Measurements from ENCODE around the gene MSMB. TPM values are rescaled to one million over a fixed set of nuclear protein-coding genes. Genes with fewer than 3 reads are reported as not detected.

MSMB gene
- total RNA-seq, 1 experiment from 2014 or later = not detected

- Mint-ChIP-seq H3K27ac (peak overlapping the region; percentile 57; the same call in 1 of the 2 replicates), H3K36me3 (no peaks in the 10 kb centered on the region), H3K4me1 (peaks cover 42% of the 10 kb centered on the region), H3K4me3 (no peak overlapping the region), H3K27me3 (ENCODE audit: low read depth) (no peaks in the 10 kb centered on the region), H3K9me3 (no peaks in the 10 kb centered on the region)
- ChIA-PET CTCF (no interaction called here), POLR2A (interaction anchor here (0.6 kb wide), 1 partner anchor 35 kb away, joined by 4 read pairs; no protein-coding TSS in a partner anchor)
- DNase-seq (ENCODE audit: low spot score) (no peak), ATAC-seq (no peak)
- TF ChIP-seq KAT7 (CRISPR knock-in tag; IDR thresholded peaks at IDR 0.05; ENCODE audit: borderline replicate concordance) (no peak), ZNF281 (CRISPR knock-in tag; IDR thresholded peaks at IDR 0.05) (no peak), CREM (CRISPR knock-in tag; IDR thresholded peaks at IDR 0.05) (no peak), NR3C1 (CRISPR knock-in tag; conservative IDR thresholded peaks at IDR 0.05; ENCODE audit: low read depth) (no peak), MAX (CRISPR knock-in tag; IDR thresholded peaks at IDR 0.05) (no peak), ZNF512 (CRISPR knock-in tag; IDR thresholded peaks at IDR 0.05; ENCODE audit: borderline replicate concordance) (no peak), NR2C2 (CRISPR knock-in tag; IDR thresholded peaks at IDR 0.05) (no peak)
These were observed 20.7 kb downstream of the MSMB start for GRCh38 chr10:46025406-46025805.

DNA sequence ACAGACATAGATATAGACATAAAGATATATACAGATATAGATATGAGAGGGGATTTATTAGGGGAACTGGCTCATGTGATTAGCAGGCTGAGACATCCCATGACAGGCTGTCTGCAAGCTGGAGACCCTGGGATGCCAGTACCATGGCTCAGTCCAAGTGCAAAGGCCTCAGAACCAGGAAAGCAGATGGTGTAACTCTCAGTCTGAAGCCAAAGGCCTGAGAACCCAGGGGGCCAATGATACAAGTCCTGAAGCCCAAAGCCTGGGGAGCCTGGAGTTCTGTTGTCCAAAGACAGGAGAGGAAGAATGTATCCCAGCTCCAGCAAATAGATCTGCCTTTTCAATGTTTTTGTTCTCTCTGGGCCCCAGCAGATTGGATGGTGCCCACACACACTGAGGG is 21.1 kb downstream of the MSMB start:
- peaks cover 47% of the 10 kb centered on the region for H3K4me1 Mint-ChIP-seq
- H3K36me3 Mint-ChIP-seq = no peaks in the 10 kb centered on the region
- no peak overlapping the region for H3K27ac Mint-ChIP-seq
- no peak overlapping the region for H3K4me3 Mint-ChIP-seq
- no peaks in the 10 kb centered on the region for H3K9me3 Mint-ChIP-seq
- ATAC-seq = no peak
- ChIA-PET CTCF (interaction anchor here (0.6 kb wide), 1 partner anchor 150 kb away, joined by 3 read pairs; no protein-coding TSS in a partner anchor), POLR2A (interaction anchor here (0.5 to 0.6 kb wide), 2 partner anchors 32 to 35 kb away, joined by 4 read pairs; no protein-coding TSS in a partner anchor)
- no peak for DNase-seq (ENCODE audit: low spot score)
- H3K27me3 Mint-ChIP-seq (ENCODE audit: low read depth) = no peaks in the 10 kb centered on the region
- TF ChIP-seq FOXP1 (CRISPR knock-in tag; IDR thresholded peaks at IDR 0.05; ENCODE audit: borderline replicate concordance) = no peak
- TF ChIP-seq TP53 (CRISPR knock-in tag; IDR thresholded peaks at IDR 0.05) = no peak
- TF ChIP-seq USF1 (CRISPR knock-in tag; IDR thresholded peaks at IDR 0.05) = no peak
- no peak for TF ChIP-seq RORB (CRISPR knock-in tag; IDR thresholded peaks at IDR 0.05)
- TF ChIP-seq ZNF138 (CRISPR knock-in tag; conservative IDR thresholded peaks at IDR 0.05) = no peak
- TF ChIP-seq, protein P1, sequence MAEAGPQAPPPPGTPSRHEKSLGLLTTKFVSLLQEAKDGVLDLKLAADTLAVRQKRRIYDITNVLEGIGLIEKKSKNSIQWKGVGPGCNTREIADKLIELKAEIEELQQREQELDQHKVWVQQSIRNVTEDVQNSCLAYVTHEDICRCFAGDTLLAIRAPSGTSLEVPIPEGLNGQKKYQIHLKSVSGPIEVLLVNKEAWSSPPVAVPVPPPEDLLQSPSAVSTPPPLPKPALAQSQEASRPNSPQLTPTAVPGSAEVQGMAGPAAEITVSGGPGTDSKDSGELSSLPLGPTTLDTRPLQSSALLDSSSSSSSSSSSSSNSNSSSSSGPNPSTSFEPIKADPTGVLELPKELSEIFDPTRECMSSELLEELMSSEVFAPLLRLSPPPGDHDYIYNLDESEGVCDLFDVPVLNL (CRISPR knock-in tag; IDR thresholded peaks at IDR 0.05; ENCODE audit: borderline replicate concordance, low read depth) = no peak
- no peak for TF ChIP-seq STAT6 (CRISPR knock-in tag; conservative IDR thresholded peaks at IDR 0.05; ENCODE audit: low read depth)
- TF ChIP-seq, protein P2, sequence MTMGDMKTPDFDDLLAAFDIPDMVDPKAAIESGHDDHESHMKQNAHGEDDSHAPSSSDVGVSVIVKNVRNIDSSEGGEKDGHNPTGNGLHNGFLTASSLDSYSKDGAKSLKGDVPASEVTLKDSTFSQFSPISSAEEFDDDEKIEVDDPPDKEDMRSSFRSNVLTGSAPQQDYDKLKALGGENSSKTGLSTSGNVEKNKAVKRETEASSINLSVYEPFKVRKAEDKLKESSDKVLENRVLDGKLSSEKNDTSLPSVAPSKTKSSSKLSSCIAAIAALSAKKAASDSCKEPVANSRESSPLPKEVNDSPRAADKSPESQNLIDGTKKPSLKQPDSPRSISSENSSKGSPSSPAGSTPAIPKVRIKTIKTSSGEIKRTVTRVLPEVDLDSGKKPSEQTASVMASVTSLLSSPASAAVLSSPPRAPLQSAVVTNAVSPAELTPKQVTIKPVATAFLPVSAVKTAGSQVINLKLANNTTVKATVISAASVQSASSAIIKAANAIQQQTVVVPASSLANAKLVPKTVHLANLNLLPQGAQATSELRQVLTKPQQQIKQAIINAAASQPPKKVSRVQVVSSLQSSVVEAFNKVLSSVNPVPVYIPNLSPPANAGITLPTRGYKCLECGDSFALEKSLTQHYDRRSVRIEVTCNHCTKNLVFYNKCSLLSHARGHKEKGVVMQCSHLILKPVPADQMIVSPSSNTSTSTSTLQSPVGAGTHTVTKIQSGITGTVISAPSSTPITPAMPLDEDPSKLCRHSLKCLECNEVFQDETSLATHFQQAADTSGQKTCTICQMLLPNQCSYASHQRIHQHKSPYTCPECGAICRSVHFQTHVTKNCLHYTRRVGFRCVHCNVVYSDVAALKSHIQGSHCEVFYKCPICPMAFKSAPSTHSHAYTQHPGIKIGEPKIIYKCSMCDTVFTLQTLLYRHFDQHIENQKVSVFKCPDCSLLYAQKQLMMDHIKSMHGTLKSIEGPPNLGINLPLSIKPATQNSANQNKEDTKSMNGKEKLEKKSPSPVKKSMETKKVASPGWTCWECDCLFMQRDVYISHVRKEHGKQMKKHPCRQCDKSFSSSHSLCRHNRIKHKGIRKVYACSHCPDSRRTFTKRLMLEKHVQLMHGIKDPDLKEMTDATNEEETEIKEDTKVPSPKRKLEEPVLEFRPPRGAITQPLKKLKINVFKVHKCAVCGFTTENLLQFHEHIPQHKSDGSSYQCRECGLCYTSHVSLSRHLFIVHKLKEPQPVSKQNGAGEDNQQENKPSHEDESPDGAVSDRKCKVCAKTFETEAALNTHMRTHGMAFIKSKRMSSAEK (CRISPR knock-in tag; IDR thresholded peaks at IDR 0.05; ENCODE audit: borderline replicate concordance) = no peak
- TF ChIP-seq, protein P3, sequence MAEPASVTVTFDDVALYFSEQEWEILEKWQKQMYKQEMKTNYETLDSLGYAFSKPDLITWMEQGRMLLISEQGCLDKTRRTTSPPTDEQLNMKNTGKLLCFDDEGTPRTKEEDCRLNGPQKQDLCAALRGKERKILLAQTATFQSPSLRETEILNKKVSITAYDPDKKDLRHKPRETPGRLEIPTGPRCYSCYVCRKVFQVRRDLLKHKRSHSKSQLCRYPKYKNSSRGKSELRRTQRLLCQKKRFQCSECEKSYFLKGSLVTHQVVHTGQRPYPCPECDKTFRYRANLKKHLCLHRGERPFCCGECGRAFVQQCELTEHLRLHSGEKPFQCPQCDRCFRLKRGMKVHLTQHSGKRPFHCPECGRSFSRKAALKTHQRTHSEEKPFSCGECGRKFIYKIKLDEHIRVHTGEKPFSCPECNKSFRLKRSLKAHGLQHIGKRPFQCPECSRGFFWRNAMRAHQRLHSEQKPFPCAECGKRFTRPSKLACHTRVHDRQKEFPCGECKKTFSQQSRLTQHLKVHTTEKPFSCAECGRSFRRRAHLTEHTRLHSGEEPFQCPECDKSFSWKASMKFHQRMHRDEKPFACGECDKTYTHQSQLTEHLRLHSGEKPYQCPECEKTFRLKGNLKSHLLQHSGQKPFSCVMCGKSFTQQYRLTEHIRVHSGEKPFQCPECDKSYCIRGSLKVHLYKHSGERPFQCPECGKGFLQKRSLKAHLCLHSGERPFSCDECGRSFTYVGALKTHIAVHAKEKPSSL (CRISPR knock-in tag; conservative IDR thresholded peaks at IDR 0.05) = no peak
- TF ChIP-seq NR2C2 (CRISPR knock-in tag; IDR thresholded peaks at IDR 0.05) = no peak
